Endothelial cell (in vitro differentiated cells): ENCODE results near the gene BCL11A. TPM values are rescaled to one million over a fixed set of nuclear protein-coding genes. Genes with fewer than 3 reads are reported as not detected.

Source experiments
- total RNA-seq: library from RNA; stranded (reverse); fragmentation: NEBNext Ultra II Directional; extraction: Animal tissue kit (Norgen Biotek cat#: 25700); gene quantifications from one replicate; pipeline ENCODE4 v1.2.1, GENCODE V29; 2021; ENCODE audit not compliant: unreplicated experiment

The BCL11A gene
- total RNA-seq, 1 donor from 2014 or later, result 9.6 TPM

Other genes starting within 250 kb of the BCL11A start
- 19.5 TPM for gene PAPOLG, start 202.6 kb upstream of the BCL11A start, total RNA-seq